Hematopoietic multipotent progenitor cell treated with erythropoietin and hydrocortisone succinate and interleukin-3 and kit ligand, for 4 days (in vitro differentiated cells): ENCODE results near the gene ARPP21.
A peak's percentile ranks its signal among the peaks of the same experiment; 100 is the strongest.

ENCODE experiments used
- DNase-seq: peaks from one replicate; pipeline ENCODE4 v3.0.0-alpha.2; 2015

ARPP21 gene

DNA sequence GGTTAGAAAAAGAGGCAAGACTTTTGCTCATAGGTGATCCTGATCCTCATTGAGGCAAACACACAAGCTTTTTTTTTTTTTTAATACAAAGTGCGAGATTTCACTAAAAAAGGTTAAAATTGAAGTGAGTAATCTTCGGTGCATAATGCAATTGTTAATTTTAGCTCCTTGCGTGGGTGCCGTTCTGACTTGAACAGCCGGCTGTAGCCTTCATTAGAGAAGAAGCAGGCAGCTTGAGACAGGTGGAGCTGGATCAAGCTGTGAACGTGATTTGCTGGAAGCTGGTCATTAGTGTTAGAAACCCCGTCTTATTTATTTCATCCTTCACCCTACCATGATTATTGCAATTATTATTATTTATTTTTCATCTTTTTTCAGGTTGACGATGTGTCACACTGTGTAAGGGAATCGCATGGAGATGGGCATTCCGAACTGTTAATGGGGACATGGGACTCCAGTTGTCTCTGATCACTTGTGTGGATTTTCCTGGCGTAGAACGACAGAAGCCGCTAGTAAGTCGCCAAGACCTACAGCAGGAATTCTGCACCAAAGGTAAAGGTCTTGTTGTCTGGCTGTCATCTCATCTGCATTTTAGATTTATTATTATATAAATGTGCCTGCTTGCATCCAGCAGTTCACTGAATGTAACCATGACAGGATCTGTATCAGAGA lies 40.2 kb downstream of the ARPP21 start:
- no peak for DNase-seq

DNA sequence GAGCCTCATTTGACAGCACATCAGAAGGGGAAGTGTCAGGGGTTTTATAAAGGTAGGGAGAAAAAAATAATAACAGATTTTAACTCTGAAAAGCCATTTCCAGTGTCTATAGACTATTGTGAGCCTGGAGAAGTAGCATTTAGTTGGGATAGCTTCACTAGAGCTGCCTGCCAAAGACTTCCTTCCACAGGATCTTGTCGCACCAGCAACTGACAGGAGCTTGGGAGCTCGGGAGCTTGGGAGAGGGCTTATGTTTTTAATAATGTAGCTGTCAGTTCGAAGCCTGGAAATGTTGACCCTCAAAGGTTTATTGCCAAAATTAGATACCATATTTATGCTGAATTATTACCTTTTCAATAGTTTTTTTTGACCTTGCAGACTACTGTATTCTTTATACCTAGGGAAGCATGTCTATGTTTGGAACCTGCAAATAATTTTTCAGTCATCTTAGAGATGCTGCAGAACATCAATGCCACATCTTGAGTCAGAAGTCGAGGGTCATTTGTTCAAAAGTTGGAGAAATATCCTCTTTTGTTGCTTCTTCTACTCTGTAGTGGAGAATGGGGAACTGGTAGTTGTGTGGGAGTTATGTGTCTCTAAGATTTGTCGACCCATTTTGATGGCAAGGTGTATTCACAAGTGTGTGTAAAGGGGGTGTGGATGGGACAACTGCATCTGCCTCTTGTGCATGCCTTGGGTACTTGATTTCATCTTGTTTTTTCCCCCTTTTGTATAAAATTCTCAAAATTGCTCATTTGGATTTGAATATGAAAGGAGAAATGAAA lies 41.7 kb downstream of the ARPP21 start:
- DNase-seq = peak; percentile 13

DNA sequence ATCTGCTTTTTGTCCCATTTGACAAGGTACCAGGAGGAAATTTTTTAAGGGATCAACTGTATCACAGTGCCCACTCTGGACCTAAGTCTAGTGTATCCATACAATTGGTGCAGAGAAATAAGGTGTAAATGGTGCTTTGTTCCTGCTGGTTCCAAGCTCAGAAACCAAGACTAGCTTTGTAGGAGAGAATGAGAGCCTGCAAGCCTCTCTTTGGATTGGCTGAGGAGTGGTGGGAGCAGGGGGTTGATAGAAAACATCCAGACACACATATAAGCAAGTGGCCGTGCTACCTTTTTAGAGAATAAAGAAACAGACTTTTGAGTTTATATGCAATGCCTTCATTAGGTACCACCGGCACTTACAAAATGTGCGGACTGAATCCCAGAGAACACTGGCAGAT lies 45.8 kb downstream of the ARPP21 start:
- no peak for DNase-seq

DNA sequence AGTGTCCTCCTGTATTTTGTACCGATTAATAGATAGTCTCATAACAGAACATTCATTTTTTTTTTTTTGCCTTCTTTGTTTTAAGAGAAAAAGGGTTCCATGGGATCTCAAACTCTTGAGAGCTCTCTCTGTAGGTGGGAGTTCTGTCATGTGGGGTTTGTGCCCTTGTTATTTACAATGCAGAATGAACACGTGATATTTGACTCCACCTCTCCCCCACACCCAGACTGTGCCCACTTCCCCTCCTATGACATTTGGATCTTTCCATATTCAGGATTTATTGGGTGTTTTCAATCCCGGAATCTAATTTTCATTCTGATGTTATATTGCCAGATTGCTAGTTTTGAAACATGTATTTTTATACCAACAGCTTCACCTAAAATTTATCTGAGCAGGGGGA lies 49.5 kb downstream of the ARPP21 start:
- no peak for DNase-seq

DNA sequence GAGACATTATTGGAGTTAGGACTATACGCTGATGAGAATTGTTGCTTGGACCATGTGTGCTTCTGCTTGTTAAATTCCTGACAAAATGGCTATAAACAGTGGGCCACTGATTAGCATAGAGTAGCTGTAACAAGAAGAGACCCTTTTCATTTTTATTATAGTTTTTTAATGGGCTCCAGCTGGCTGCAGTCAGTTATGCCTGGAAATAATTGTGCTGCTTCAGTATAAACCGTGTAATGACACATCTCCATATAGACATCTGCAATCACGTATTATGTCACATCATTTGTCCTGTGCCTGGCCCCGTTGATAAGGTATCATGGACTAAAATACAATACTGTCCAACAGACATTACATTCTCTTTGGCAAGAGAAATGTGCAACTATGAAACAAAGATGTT lies 50.9 kb downstream of the ARPP21 start:
- DNase-seq = peak; percentile 24

DNA sequence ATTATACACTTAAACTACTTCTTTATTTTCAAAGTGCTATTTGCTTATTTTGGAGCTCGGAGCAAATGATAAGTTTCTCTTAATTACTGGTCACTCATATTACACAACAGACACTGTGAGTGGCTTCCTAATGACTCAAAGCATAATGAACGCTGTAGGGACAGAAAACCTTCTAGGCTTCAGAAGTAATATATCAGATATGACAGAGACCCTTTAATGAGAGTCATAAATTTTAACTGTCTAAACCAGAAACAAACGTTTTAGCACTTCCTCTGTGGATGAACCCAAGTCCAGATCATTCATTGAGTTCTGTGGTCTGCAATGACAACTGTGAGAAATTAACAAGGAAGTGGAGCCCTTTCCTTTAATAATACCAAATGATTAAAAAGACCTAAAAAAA lies 66.6 kb downstream of the ARPP21 start:
- peak; percentile 3 for DNase-seq

DNA sequence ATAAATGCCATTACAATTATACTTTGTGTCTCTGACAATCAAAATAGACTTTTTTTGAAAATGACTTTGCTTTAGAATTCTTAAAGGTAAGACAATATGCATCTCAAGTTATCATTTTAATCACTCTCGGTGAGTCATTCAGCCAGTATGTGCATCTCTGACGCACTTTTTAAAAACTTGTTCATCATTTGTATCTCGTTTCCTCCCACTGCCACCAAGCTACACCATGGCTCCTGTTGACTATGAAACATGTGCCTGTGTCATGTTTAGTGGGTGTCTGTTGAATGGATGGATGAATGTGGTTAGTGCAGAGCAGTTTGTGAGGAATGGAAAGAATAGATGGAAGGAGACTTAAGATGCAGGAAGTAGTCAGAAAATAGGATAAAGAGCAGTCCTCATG lies 68.6 kb downstream of the ARPP21 start:
- no peak for DNase-seq

DNA sequence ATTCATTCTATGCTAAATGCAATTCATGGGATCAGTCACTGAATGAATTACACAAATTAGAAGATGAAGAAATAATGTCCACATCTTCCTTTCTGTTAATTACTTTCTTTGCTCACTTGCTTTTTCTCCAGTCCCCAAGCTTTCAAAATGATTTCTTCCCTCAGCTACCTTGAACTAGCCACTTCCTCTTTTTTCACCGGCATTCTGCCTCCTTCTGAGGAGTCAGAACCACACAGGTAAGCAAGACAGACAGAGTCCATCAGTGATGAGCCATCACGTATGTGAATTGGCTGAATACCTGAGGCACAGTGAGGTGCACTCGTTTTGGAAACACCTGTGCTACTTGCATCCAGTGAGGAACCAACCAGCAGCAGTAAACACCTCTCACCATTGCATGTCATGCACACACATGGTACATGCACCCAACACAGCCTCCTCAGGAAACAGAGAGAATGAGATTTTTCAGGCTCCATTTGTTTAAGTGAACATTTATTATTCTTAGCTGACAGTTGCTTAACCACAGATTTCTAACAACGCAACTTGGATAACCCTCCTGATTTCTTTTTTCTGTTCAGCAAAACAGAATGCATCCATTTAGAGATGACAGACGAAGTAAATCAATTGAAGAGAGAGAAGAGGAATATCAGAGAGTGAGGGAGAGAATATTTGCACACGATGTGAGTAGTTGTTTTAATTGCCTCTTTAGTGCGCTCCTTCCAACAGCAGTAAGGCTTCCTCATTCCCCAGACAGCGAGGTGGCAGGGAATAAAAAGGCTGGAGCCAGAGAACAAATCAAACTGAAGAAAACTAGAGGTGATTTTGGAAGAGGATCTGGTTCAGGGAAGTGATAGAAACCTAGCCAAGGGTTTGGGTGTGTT lies 69.3 kb downstream of the ARPP21 start:
- DNase-seq = peak; percentile 4

DNA sequence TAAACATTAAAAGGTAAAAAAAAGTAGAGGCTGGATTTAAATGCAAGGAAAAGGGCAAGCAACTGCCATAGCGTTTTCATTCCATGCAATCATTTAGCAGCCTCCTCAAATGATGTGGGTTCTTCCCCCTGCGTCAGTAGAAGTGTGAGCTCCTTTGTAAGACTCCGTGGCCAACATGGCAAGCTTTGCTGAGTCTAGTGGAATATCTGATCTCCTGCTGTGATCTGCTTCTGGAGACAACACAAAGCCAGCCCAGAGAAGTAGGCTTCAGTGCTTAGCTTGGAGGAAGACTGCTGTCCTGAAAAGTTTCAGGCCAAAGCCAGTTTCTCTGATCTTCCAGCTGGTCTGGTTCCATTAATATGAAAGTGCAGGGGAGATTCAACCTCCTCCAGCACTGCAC lies 70.4 kb downstream of the ARPP21 start:
- no peak for DNase-seq

DNA sequence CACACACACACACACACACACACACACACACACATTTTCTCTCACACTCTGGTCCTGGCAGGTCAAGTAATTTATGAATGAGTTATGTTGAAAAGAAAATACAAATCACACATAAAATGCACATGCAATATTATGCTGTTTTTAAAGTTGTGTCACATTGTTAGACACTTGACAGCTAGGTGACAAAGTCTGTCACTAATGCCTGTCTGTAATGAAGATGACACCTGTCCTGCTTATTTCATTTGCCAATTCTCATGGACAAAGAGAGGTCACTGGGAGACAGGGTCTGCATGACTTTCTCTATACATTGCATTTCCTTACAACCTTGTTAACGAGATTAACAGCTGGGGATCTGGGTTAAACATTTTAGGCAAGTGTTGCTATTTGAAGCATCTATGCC lies 71.2 kb downstream of the ARPP21 start:
- no peak for DNase-seq

DNA sequence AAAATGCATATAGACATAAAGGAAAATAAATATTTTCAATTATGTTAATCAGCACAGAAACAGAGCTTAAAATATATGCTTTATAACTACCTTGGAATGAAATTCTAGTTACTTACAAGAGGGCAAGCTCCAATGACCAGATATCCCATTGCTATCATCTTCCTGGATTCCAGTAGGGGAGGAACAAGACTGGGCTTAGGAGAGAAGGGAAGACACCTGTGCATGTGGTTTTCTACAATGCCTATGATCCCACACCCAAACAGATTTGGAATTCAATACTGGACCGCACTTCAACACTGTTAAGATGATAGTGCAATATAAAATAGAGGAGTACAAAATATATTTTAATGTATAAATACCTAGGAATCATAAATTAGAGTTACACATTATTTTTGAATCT lies 79.6 kb downstream of the ARPP21 start:
- no peak for DNase-seq

DNA sequence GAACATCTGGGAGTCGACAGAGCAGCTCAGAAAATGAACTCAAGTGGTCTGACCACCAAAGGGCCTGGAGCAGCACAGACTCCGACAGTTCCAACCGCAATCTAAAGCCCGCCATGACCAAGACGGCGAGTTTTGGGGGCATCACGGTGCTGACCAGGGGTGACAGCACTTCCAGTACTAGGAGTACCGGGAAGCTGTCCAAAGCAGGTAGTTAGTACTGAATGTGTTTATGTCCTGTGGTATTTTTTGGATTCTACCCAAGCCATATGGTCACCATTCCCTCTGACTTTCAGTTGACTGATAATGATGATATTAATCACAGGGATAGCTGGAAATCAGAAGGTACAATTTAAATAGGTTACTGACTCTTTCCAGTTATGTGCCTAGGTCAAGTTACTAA lies 82.3 kb downstream of the ARPP21 start:
- no peak for DNase-seq

DNA sequence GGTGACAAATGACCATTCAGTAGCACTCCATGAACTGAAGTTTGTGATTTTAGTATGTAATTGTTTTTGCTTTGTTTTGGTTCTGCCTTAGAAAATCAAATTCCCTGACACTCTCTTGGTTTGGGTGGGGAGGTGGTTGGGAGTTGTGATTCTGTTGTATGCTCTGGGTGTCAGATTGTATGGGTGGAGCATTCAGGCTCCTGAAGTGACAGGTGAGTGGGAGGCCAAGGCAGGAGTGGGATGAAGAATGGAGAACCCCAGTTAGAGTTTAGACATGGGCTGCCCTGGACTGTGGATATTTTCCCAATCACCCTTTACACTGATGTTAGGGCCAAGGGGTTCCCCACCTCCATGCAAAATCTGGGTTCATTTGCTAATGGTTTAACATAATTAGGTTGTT lies 83.6 kb downstream of the ARPP21 start:
- DNase-seq = no peak

DNA sequence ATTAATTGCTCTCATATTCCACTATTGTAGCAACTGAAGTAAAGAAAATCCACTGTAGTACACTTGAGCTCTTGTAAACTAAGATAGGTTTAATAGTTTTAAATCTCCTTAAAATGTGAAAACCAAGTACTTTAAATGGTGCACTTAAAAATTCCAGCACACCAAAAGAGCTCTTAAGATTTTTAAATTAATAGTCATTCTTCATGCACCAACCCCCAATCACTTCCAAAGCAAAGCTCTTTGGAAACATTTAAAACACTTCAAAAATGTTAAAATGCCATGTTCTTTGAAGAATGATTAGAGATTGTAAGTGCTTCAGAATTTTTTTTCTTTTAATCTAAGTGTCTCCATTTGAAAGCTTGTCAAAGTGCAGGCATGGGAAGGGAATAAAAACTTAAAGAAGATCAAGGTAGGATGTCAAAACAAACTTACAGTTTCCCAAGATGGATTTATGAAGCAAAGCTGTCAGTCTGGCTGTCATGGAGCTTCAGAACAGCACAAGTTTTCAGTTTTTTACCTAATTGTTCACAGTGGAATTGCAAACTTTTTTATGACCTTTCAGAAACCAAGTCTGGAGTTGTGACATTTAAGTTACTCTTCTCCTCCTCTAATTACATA lies 84.3 kb downstream of the ARPP21 start:
- DNase-seq = no peak

DNA sequence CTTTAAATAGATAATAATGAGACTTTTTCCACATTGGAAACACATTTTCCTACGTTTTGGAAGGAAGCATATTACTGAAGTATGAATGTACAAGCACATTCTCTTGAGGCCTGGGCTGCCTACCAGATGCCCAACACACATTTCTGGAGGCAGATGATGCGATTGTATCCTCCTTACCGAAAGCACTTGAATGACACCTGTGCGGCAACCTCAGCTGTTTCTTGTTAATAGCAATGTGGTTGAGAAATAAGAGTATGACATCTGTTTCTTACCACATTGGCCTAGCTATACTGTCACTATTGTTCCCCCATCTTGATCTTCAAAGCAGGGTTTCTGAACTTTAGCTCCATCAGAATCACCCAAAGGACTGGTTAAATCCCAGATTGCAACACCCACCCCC lies 84.8 kb downstream of the ARPP21 start:
- no peak for DNase-seq

DNA sequence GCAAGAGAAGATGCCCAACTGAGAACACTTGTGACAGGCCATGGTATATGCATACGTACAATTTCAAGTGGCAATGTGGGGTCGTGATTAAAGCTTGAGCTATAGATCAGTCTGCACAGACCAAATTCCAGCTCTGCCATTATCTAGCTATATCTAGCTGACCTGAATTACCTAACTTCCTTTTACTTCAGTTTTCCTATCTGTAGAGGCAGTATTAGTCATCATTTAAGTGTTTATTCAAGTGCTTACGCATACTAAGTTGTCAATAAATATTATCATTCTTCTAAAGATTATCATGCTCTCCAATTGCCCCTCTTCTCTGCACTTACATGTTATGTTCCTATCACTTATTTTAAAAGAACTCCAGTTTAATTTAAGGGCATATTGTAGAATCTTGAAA lies 87.9 kb downstream of the ARPP21 start:
- no peak for DNase-seq

DNA sequence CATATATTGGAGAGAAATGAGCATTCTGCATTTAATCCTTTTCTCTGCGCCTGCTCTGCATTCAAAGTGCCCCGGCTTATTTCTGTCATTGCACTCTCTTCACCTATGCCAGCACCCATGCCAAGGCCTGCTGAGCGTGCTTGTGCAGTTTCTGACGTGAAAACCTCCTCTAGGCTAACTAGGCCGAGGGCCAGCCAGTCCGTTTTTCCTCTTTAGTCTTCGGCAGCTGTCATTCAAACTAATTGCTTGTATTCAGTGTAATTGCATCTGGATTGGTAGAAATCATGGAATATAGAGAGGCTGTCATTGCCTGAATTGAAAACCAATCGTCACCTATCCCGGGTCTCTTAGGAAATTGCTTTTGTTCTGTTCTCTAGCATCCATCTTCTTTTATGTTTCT lies 94.0 kb downstream of the ARPP21 start:
- no peak for DNase-seq

DNA sequence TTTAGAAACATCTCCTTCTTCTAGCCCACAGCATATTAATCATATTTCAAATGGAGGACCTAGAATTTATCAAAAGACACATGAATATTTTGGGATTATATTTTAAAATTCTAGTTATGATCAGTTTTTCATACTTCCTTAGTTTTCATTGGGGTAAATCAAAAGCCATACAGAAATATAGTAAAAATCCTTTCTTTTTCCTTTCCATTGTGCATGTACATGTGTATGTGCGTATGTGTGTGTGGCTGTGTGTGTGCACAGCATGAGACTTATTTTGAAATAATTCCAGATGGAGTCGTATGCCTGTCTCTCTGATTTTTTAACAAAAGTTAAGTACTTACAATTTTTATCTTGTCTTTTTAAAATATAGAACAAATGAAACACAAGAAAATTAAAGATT lies 94.5 kb downstream of the ARPP21 start:
- no peak for DNase-seq

DNA sequence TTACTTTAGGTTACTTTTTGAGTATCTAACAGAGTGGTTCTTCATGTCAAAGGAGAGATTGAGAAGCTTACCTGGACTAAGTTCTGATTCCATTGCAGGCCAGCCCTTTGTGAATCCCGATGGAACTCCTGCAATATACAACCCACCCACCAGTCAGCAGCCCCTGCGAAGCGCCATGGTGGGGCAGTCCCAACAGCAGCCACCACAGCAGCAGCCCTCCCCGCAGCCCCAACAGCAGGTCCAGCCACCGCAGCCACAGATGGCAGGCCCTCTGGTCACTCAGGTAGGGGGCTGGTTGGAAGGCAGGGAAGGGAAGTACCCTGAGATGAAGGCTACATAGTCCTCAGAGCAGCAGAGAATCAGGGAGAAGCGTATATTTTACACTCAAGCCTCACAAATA lies 97.8 kb downstream of the ARPP21 start:
- DNase-seq = no peak

DNA sequence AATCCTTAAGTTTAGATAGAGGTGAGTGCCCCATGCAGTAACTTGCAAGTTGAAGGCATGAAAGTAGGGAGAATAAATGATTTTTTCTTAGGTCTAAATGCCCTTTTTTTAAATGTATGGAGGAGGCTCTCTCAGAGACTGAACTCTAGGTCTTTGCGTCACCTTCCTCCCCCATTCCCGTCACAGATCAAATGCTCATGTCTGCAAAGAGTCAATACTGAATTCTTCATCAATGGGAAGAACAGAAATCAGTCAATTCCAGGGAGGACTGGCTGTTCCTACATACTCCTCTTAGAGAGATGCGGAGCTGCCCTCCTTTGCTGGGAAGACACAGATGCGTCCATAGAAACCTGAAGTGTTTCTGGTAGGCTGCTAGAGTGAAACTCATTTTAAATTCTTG lies 98.2 kb downstream of the ARPP21 start:
- no peak for DNase-seq

DNA sequence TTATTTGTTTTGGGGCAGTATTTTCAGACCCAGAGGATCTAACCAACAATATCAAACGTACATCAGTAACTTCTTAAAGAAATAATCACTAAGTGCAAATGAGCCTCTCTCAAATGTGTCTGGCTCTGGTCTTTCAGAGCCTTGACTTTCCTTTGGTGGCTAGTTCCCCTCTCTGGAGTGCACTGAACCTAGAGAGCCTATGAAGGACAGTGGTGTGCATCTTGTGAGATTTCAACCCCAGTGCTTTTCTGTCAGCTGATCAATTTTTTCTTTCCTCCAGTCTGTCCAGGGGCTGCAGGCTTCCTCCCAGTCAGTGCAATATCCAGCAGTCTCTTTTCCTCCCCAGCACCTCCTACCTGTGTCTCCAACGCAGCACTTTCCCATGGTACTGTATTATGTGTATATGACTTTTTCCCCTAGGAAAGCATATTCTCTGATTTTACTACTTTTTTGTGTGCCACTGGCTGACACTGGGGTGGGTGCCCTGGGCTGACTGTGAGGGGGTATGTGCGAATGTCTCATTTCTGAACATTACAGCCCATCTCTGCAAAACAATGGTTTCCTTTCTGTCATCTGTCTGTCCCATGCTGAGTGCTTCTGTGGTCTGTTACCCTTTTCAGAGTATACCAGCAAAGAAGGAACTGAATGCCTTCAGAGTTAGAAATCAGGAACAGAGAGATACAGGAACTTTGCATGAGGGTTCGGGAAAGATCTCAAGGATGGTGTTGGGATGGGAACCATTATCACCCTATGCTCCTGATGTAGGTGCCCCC lies 98.8 kb downstream of the ARPP21 start:
- DNase-seq = no peak

DNA sequence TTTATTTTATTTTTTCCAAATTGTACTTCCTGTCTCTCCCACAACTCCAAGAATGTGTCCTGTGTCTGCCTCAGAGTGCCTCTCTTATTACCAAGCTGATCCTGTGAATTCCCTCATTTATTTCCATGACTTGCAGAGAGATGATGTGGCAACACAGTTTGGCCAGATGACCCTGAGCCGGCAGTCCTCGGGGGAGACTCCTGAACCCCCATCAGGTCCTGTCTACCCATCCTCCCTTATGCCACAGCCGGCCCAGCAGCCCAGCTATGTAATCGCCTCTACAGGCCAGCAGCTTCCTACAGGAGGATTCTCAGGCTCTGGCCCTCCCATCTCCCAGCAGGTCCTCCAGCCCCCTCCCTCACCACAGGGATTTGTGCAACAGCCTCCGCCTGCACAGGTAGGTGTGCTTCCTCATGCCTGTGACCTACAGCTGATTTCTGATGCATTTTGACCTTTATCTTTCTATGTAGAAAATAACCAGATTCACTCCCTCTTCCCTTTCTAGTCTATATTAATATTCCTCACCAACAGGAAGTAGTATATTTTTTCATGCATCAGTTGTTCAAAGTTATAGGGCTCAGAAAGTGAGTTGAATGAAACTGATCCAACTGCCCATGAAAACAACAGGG lies 100.0 kb downstream of the ARPP21 start:
- DNase-seq = no peak
